RWPE1 (cell line): ENCODE results near the gene SHANK2.

Experiments used
- CTCF ChIA-PET: fragments of 350-600 bp; sonication (Branson Sonifier 250); formaldehyde crosslinking; extraction: SDS; loops from one replicate; lab custom pipeline; 2021; lab: Yijun Ruan, JAX
- POLR2A ChIA-PET: fragments of 400-600 bp; formaldehyde crosslinking; extraction: SDS; loops from one replicate; lab custom pipeline; 2020; ENCODE audit warnings: antibody characterized with exemption; ENCODE audit not compliant: low non-redundant PET; lab: Yijun Ruan, JAX
- DNase-seq: peaks from one replicate; pipeline ENCODE4 v3.0.0; 2012; ENCODE audit warnings: low spot score
- H3K27ac ChIP-seq: fragments of 450-650 bp; 2 replicates; pipeline ENCODE4 v1.5.1; 2017
- CTCF ChIP-seq: fragments of 450-650 bp; conservative IDR thresholded peaks from 2 replicates; pipeline ENCODE4 v1.5.1; 2017; ENCODE audit warnings: low read depth, mild to moderate bottlenecking

The SHANK2 gene

GRCh38 chr11:71247551-71248250 lies 4.7 kb downstream of the SHANK2 start:
- TF ChIP-seq CTCF: no peak
- POLR2A ChIA-PET: no interaction called here
- CTCF ChIA-PET: interaction anchor here (0.7 kb wide), 1 partner anchor 758 kb away, joined by 4 read pairs; no protein-coding TSS in a partner anchor
- no peak overlapping the region for H3K27ac ChIP-seq
- DNase-seq: no peak

- no peak for DNase-seq
- POLR2A ChIA-PET: no interaction called here
- CTCF ChIA-PET: no interaction called here
- TF ChIP-seq CTCF: no peak
- H3K27ac ChIP-seq: no peak overlapping the region
Observed at GRCh38 chr11:71246559-71246958, 5.8 kb downstream of the SHANK2 start.

GRCh38 chr11:71245601-71246391 lies 6.6 kb downstream of the SHANK2 start:
- CTCF ChIA-PET: interaction anchor here (0.6 kb wide), 1 partner anchor 94 kb away, joined by 4 read pairs; no protein-coding TSS in a partner anchor
- POLR2A ChIA-PET: no interaction called here
- DNase-seq: no peak
- no peak for TF ChIP-seq CTCF
- no peak overlapping the region for H3K27ac ChIP-seq

- ChIA-PET CTCF (interaction anchor here (0.6 kb wide), 3 partner anchors 106 to 322 kb away, joined by 3 to 4 read pairs (median 3); no protein-coding TSS in a partner anchor), POLR2A (no interaction called here)
- TF ChIP-seq CTCF: no peak
- no peak for DNase-seq
- H3K27ac ChIP-seq: no peak overlapping the region
Observed at GRCh38 chr11:71244116-71244810, 8.1 kb downstream of the SHANK2 start.

GRCh38 chr11:71242391-71242790 lies 10.0 kb downstream of the SHANK2 start:
- DNase-seq: no peak
- POLR2A ChIA-PET: no interaction called here
- H3K27ac ChIP-seq: no peak overlapping the region
- CTCF ChIA-PET: no interaction called here
- no peak for TF ChIP-seq CTCF

- TF ChIP-seq CTCF: no peak
- CTCF ChIA-PET: interaction anchor here (1.3 kb wide), 1 partner anchor 10 kb away, joined by 3 read pairs; the partner anchor contains the start of gene SHANK2
- DNase-seq: no peak
- H3K27ac ChIP-seq: peak overlapping the region; percentile 61
- POLR2A ChIA-PET: no interaction called here
Observed at GRCh38 chr11:71241721-71242259, 10.6 kb downstream of the SHANK2 start.
